ENCODE results near the gene AGPAT4. TPM values are rescaled to one million over a fixed set of nuclear protein-coding genes. Genes with fewer than 3 reads are reported as not detected.

AGPAT4 gene
- polyA plus RNA-seq, 3 donors from 2014 or later, result 14.4 to 16.6 (median 14.8) TPM

- H3K27ac Mint-ChIP-seq, result peak overlapping the region in 3 of 6 donors; percentile 17 to 62 (median 35)
- no peak overlapping the region for H3K4me3 Mint-ChIP-seq
- no peak for DNase-seq
- H3K36me3 Mint-ChIP-seq, result peaks cover 17 to 32% (median 22%) of the 10 kb centered on the region in 3 donors
- H3K27me3 Mint-ChIP-seq (ENCODE audit: low read depth in 3 of 3), result peaks cover 0 to 9% (median 0%) of the 10 kb centered on the region in 3 donors
- peaks cover 0 to 4% (median 0%) of the 10 kb centered on the region in 6 donors for H3K9me3 Mint-ChIP-seq
- H3K4me1 Mint-ChIP-seq, result peaks cover 31 to 37% of the 10 kb centered on the region in 2 donors
Measured at GRCh38 chr6:161169696-161170095, 104.2 kb downstream of the AGPAT4 start.

- Mint-ChIP-seq H3K4me3 (no peak overlapping the region), H3K9me3 (peaks cover 0 to 4% (median 0%) of the 10 kb centered on the region in 6 donors), H3K27ac (peak overlapping the region in 2 of 6 donors; percentile 47 to 56), H3K27me3 (ENCODE audit: low read depth in 3 of 3) (peaks cover 0 to 8% (median 0%) of the 10 kb centered on the region in 3 donors), H3K4me1 (peaks cover 31 to 37% of the 10 kb centered on the region in 2 donors), H3K36me3 (peaks cover 17 to 36% (median 22%) of the 10 kb centered on the region in 3 donors)
- DNase-seq, result no peak
Measured at GRCh38 chr6:161169035-161169434, 104.8 kb downstream of the AGPAT4 start.

GRCh38 chr6:161168281-161168891 is 105.5 kb downstream of the AGPAT4 start:
- Mint-ChIP-seq H3K4me1 (peaks cover 31 to 37% of the 10 kb centered on the region in 2 donors), H3K27ac (peak overlapping the region in 3 of 6 donors; percentile 47 to 56 (median 55)), H3K4me3 (peak overlapping the region in 2 of 5 donors; percentile 39 to 40)

GRCh38 chr6:161166677-161167076 is 107.2 kb downstream of the AGPAT4 start:
- no peak overlapping the region for H3K4me3 Mint-ChIP-seq
- peak overlapping the region in 2 of 6 donors; percentile 5 to 27 for H3K27ac Mint-ChIP-seq
- DNase-seq, result no peak
- peaks cover 0 to 6% (median 0%) of the 10 kb centered on the region in 3 donors for H3K27me3 Mint-ChIP-seq (ENCODE audit: low read depth in 3 of 3)
- H3K36me3 Mint-ChIP-seq, result peaks cover 22 to 43% (median 29%) of the 10 kb centered on the region in 3 donors
- H3K4me1 Mint-ChIP-seq, result peaks cover 31 to 37% of the 10 kb centered on the region in 2 donors
- no peaks in the 10 kb centered on the region for H3K9me3 Mint-ChIP-seq

More at GRCh38 chr6:161168281-161168891, 105.5 kb downstream of the AGPAT4 start:
- Mint-ChIP-seq H3K36me3 (peaks cover 18 to 38% (median 22%) of the 10 kb centered on the region in 3 donors), H3K9me3 (peaks cover 0 to 3% (median 0%) of the 10 kb centered on the region in 6 donors), H3K27me3 (ENCODE audit: low read depth in 3 of 3) (peaks cover 0 to 6% (median 0%) of the 10 kb centered on the region in 3 donors)
- no peak for DNase-seq

GRCh38 chr6:161166176-161166575 is 107.7 kb downstream of the AGPAT4 start:
- DNase-seq, result no peak
- no peaks in the 10 kb centered on the region for H3K9me3 Mint-ChIP-seq
- peaks cover 0 to 6% (median 0%) of the 10 kb centered on the region in 3 donors for H3K27me3 Mint-ChIP-seq (ENCODE audit: low read depth in 3 of 3)
- H3K27ac Mint-ChIP-seq, result peak overlapping the region in 4 of 6 donors; percentile 27 to 74 (median 44)
- no peak overlapping the region for H3K4me3 Mint-ChIP-seq
- peaks cover 22 to 46% (median 32%) of the 10 kb centered on the region in 3 donors for H3K36me3 Mint-ChIP-seq
- peaks cover 30 to 36% of the 10 kb centered on the region in 2 donors for H3K4me1 Mint-ChIP-seq

GRCh38 chr6:161164182-161164625 is 109.7 kb downstream of the AGPAT4 start:
- no peak for DNase-seq
- peaks cover 0 to 2% (median 0%) of the 10 kb centered on the region in 3 donors for H3K27me3 Mint-ChIP-seq (ENCODE audit: low read depth in 3 of 3)
- peak overlapping the region in 1 of 6 donors; percentile 34 for H3K27ac Mint-ChIP-seq
- peaks cover 16 to 37% (median 26%) of the 10 kb centered on the region in 3 donors for H3K36me3 Mint-ChIP-seq
- peaks cover 12 to 16% of the 10 kb centered on the region in 2 donors for H3K4me1 Mint-ChIP-seq
- H3K9me3 Mint-ChIP-seq, result no peaks in the 10 kb centered on the region
- H3K4me3 Mint-ChIP-seq, result no peak overlapping the region

- no peaks in the 10 kb centered on the region for H3K9me3 Mint-ChIP-seq
- H3K4me1 Mint-ChIP-seq, result peaks cover 6 to 10% of the 10 kb centered on the region in 2 donors
- H3K27ac Mint-ChIP-seq, result no peak overlapping the region
- DNase-seq, result no peak
- H3K36me3 Mint-ChIP-seq, result peaks cover 16 to 37% (median 26%) of the 10 kb centered on the region in 3 donors
- no peak overlapping the region for H3K4me3 Mint-ChIP-seq
- H3K27me3 Mint-ChIP-seq (ENCODE audit: low read depth in 3 of 3), result peaks cover 0 to 2% (median 0%) of the 10 kb centered on the region in 3 donors
Measured at GRCh38 chr6:161163466-161164181, 110.2 kb downstream of the AGPAT4 start.

- Mint-ChIP-seq H3K27me3 (ENCODE audit: low read depth in 3 of 3) (peaks cover 0 to 2% (median 0%) of the 10 kb centered on the region in 3 donors), H3K4me1 (peaks cover 0 to 7% of the 10 kb centered on the region in 2 donors), H3K27ac (no peak overlapping the region), H3K36me3 (peaks cover 22 to 46% (median 32%) of the 10 kb centered on the region in 3 donors), H3K4me3 (no peak overlapping the region), H3K9me3 (no peaks in the 10 kb centered on the region)
- no peak for DNase-seq
Measured at GRCh38 chr6:161162722-161163121, 111.1 kb downstream of the AGPAT4 start.

GRCh38 chr6:161161889-161162624 is 111.8 kb downstream of the AGPAT4 start:
- Mint-ChIP-seq H3K4me3 (no peak overlapping the region), H3K4me1 (peaks cover 0 to 6% of the 10 kb centered on the region in 2 donors)

GRCh38 chr6:161161121-161161520 is 112.7 kb downstream of the AGPAT4 start:
- H3K27ac Mint-ChIP-seq, result no peak overlapping the region
- H3K27me3 Mint-ChIP-seq (ENCODE audit: low read depth in 3 of 3), result peaks cover 0 to 2% (median 0%) of the 10 kb centered on the region in 3 donors

More at GRCh38 chr6:161161889-161162624, 111.8 kb downstream of the AGPAT4 start:
- H3K36me3 Mint-ChIP-seq, result peaks cover 23 to 52% (median 32%) of the 10 kb centered on the region in 3 donors
- no peak for DNase-seq
- peaks cover 0 to 2% (median 0%) of the 10 kb centered on the region in 3 donors for H3K27me3 Mint-ChIP-seq (ENCODE audit: low read depth in 3 of 3)
- H3K9me3 Mint-ChIP-seq, result no peaks in the 10 kb centered on the region
- H3K27ac Mint-ChIP-seq, result peak overlapping the region in 2 of 6 donors; percentile 22 to 74

GRCh38 chr6:161154796-161155335 is 119.0 kb downstream of the AGPAT4 start:
- Mint-ChIP-seq H3K9me3 (no peaks in the 10 kb centered on the region), H3K27me3 (ENCODE audit: low read depth in 3 of 3) (peaks cover 0 to 4% (median 0%) of the 10 kb centered on the region in 3 donors), H3K4me3 (no peak overlapping the region), H3K27ac (peak overlapping the region in 3 of 6 donors; percentile 20 to 76 (median 58)), H3K36me3 (peaks cover 10 to 41% (median 13%) of the 10 kb centered on the region in 3 donors), H3K4me1 (peaks cover 0 to 6% of the 10 kb centered on the region in 2 donors)
- DNase-seq, result no peak

More at GRCh38 chr6:161161121-161161520, 112.7 kb downstream of the AGPAT4 start:
- Mint-ChIP-seq H3K36me3 (peaks cover 23 to 60% (median 28%) of the 10 kb centered on the region in 3 donors), H3K4me1 (peaks cover 0 to 6% of the 10 kb centered on the region in 2 donors), H3K4me3 (no peak overlapping the region), H3K9me3 (no peaks in the 10 kb centered on the region)
- no peak for DNase-seq

GRCh38 chr6:161153725-161154124 is 120.1 kb downstream of the AGPAT4 start:
- H3K4me1 Mint-ChIP-seq, result peaks cover 0 to 6% of the 10 kb centered on the region in 2 donors
- H3K4me3 Mint-ChIP-seq, result no peak overlapping the region
- peaks cover 11 to 43% (median 15%) of the 10 kb centered on the region in 3 donors for H3K36me3 Mint-ChIP-seq
- H3K9me3 Mint-ChIP-seq, result no peaks in the 10 kb centered on the region
- peaks cover 0 to 4% (median 0%) of the 10 kb centered on the region in 3 donors for H3K27me3 Mint-ChIP-seq (ENCODE audit: low read depth in 3 of 3)
- H3K27ac Mint-ChIP-seq, result no peak overlapping the region
- DNase-seq, result no peak

Data from immature natural killer cell (primary cell).